GM12878 (cell line): ENCODE results near the gene TTC22. TPM values are rescaled to one million over a fixed set of nuclear protein-coding genes. Genes with fewer than 3 reads are reported as not detected.

Experiments
- ATAC-seq: fragments of 200-7000 bp; cut with Tn5 transposase; 3 replicates; pipeline ENCODE4 v1.9.1; 2020; ENCODE audit warnings: mild to moderate bottlenecking, moderate library complexity
- BruUV-seq: library from RNA; stranded (reverse); fragments of 400-500 nt; replicated peaks from 2 replicates; lab custom pipeline; 2021; lab: Mats Ljungman, UMichigan
- CTCF ChIA-PET: fragments of 300-600 bp; sonication (Branson Sonifier 250); formaldehyde crosslinking; extraction: SDS; loops from one replicate; lab custom pipeline; 2021; ENCODE audit warnings: inconsistent platforms; lab: Yijun Ruan, JAX
- POLR2A ChIA-PET: fragments of 350-600 bp; formaldehyde crosslinking; extraction: SDS; loops from one replicate; lab custom pipeline; 2021; ENCODE audit warnings: inconsistent platforms; lab: Charles Lee
- RAD21 ChIA-PET: fragments of 300-600 bp; sonication (Branson Sonifier 250); formaldehyde crosslinking; loops from one replicate; lab custom pipeline; 2023; ENCODE audit warnings: antibody characterized with exemption; ENCODE audit not compliant: unreplicated experiment; lab: Charles Lee
- SMC1A ChIA-PET: fragments of 300-600 bp; sonication (Branson Sonifier 250); formaldehyde crosslinking; loops from one replicate; lab custom pipeline; 2023; ENCODE audit not compliant: unreplicated experiment, uncharacterized antibody; lab: Charles Lee
- DNase-seq: peaks from one replicate; pipeline ENCODE4 v3.0.0-alpha.2; 2011; ENCODE audit warnings: low read depth, low spot score
- FAIRE-seq: peaks from 3 replicates; lab custom pipeline; 2011; peaks lifted over from hg19 to GRCh38; lab: Jason Lieb, UNC
- H2AFZ ChIP-seq: 2 replicates; pipeline ENCODE4 v1.6.0; 2011; ENCODE audit warnings: low read depth, low read length, control low read depth; ENCODE audit not compliant: control insufficient read depth
- H3K27ac ChIP-seq: 2 replicates; pipeline ENCODE4 v1.5.1; 2011; ENCODE audit warnings: control low read depth; ENCODE audit not compliant: control insufficient read depth, insufficient read depth
- H3K27me3 ChIP-seq, 2 experiments: replicated peaks in 1 of 2; 2 replicates each; pipeline versions ENCODE4 v1.6.0 to v1.6.1; 2011; ENCODE audit warnings: low read length in 1 of 2; ENCODE audit not compliant: control insufficient read depth in 2 of 2, insufficient read depth in 2 of 2
- H3K36me3 ChIP-seq, 2 experiments: 2 replicates each; pipeline ENCODE4 v1.5.1; 2011; ENCODE audit warnings: low read length in 1 of 2; ENCODE audit not compliant: control insufficient read depth in 2 of 2, insufficient read depth in 2 of 2
- H3K4me1 ChIP-seq: 2 replicates; pipeline ENCODE4 v1.6.1; 2011; ENCODE audit warnings: mild to moderate bottlenecking, low read length, moderate library complexity, mixed read lengths; ENCODE audit not compliant: control insufficient read depth, insufficient read depth
- H3K4me2 ChIP-seq: 2 replicates; pipeline ENCODE4 v1.6.0; 2011; ENCODE audit warnings: control low read depth; ENCODE audit not compliant: control insufficient read depth, insufficient read depth
- H3K4me3 ChIP-seq: fragments of 200-600 bp; sonication (generic); 2 replicates; pipeline ENCODE4 v1.5.1; 2016
- H3K79me2 ChIP-seq: 2 replicates; pipeline ENCODE4 v1.6.0; 2011; ENCODE audit warnings: low read length; ENCODE audit not compliant: control insufficient read depth, insufficient read depth
- H3K9ac ChIP-seq: 2 replicates; pipeline ENCODE4 v1.8.0; 2011; ENCODE audit warnings: low read length, control low read depth, mixed read lengths; ENCODE audit not compliant: control insufficient read depth, insufficient read depth
- H3K9me3 ChIP-seq: replicated peaks from 3 replicates; pipeline ENCODE4 v1.5.1; 2011; ENCODE audit warnings: mild to moderate bottlenecking, low read length; ENCODE audit not compliant: control insufficient read depth, insufficient read depth
- H4K20me1 ChIP-seq: 2 replicates; pipeline ENCODE4 v1.6.0; 2011; ENCODE audit not compliant: control insufficient read depth, insufficient read depth
- EZH2 ChIP-seq: IDR thresholded peaks from 2 replicates; pipeline ENCODE4 v1.6.1; 2012; ENCODE audit warnings: low read depth, mild to moderate bottlenecking, control low read depth, inconsistent platforms, low read length, borderline replicate concordance; ENCODE audit not compliant: control insufficient read depth
- KLF5 ChIP-seq: fragments of 450-650 bp; IDR thresholded peaks from 2 replicates; pipeline ENCODE4 v1.6.1; 2014; ENCODE audit warnings: mild to moderate bottlenecking; ENCODE audit not compliant: partially characterized antibody
- MLLT1 ChIP-seq: fragments of 450-650 bp; IDR thresholded peaks from 2 replicates; pipeline ENCODE4 v1.6.1; 2016; ENCODE audit warnings: mild to moderate bottlenecking
- POLR2AphosphoS2 ChIP-seq: IDR thresholded peaks from 2 replicates; pipeline ENCODE4 v1.6.1; 2011; ENCODE audit warnings: low read depth, mild to moderate bottlenecking, low read length, improper control_type of control experiment, moderate library complexity
- RAD21 ChIP-seq: IDR thresholded peaks from 2 replicates; pipeline ENCODE4 v1.6.1; 2011; ENCODE audit warnings: mild to moderate bottlenecking, low read depth, low read length, moderate library complexity; ENCODE audit not compliant: insufficient read depth
- RB1 ChIP-seq: fragments of 450-650 bp; formaldehyde crosslinking; IDR thresholded peaks from 2 replicates; pipeline ENCODE4 v1.6.1; 2017; ENCODE audit warnings: mild to moderate bottlenecking, borderline replicate concordance
- YBX1 ChIP-seq: fragments of 450-650 bp; IDR thresholded peaks from 2 replicates; pipeline ENCODE4 v1.6.1; 2016; ENCODE audit warnings: antibody characterized with exemption
- ZNF207 ChIP-seq: fragments of 450-650 bp; IDR thresholded peaks from 2 replicates; pipeline ENCODE4 v1.6.1; 2014; ENCODE audit warnings: antibody characterized with exemption, mild to moderate bottlenecking, borderline replicate concordance
- ZZZ3 ChIP-seq: IDR thresholded peaks from 2 replicates; pipeline ENCODE4 v1.6.1; 2011; ENCODE audit warnings: low read depth; ENCODE audit not compliant: control insufficient read depth, insufficient read length
- whole genome bisulfite sequencing: methylation state at CpG from one replicate; pipeline ENCODE4 v1.1.6; 2016; ENCODE audit warnings: low lambda C conversion rate; ENCODE audit not compliant: insufficient replicate concordance, insufficient coverage; ENCODE audit errors: missing lambda C conversion rate; 5-methylcytosine and 5-hydroxymethylcytosine counted together
- in situ Hi-C: fragments of 300-500 bp; cut with MboI; formaldehyde crosslinking; loops from 9 replicates; pipeline ENCODE4 v1.14.3; 2018; ENCODE audit warnings: mixed read lengths
- intact Hi-C: fragments of 100-400 bp; cut with micrococcal nuclease; formaldehyde crosslinking; loops from one replicate; pipeline ENCODE4 v1.14.2; 2022; ENCODE audit not compliant: unreplicated experiment
- polyA plus RNA-seq, 11 experiments: library from polyadenylated mRNA; depleted of rRNA in 4 of 11; unstranded in 6 of 11; stranded (reverse) in 5 of 11; fragments of >200 nt; fragmentation: Nextera tagmentation in 4 of 11; fragmentation: Illumina TruSeq in 1 of 11; extraction: Ambion mirVana in 4 of 11; extraction: Trizol in 1 of 11; gene quantifications; 1 replicate in 1 of 11; 2 replicates in 10 of 11; pipeline versions ENCODE4 v1.2.1 to v1.2.3, GENCODE V29; 2011 to 2016; ENCODE audit warnings: inconsistent platforms in 2 of 11, missing spikeins in 2 of 11, low read depth in 1 of 11
- total RNA-seq, 4 experiments: library from RNA; depleted of rRNA in 3 of 4; stranded (reverse); fragments of >200 nt in 3 of 4; fragmentation: Illumina TruSeq in 1 of 4; extraction: Trizol in 1 of 4; gene quantifications; 2 replicates each; pipeline versions ENCODE4 v1.2.1 to v1.2.3, GENCODE V29; 2013 to 2021
- TF ChIP-seq, protein P1 (sequence below): fragments of 450-650 bp; IDR thresholded peaks from 2 replicates; pipeline ENCODE4 v1.6.1; 2017; ENCODE audit warnings: mild to moderate bottlenecking, moderate library complexity

TTC22 gene
- total and polyA plus RNA-seq, 10 of the 15 experiments (the other 5 are each of a cell fraction or from before 2014, with no cell fraction given) = 0.64 to 5.1 (median 1.9) TPM

DNA sequence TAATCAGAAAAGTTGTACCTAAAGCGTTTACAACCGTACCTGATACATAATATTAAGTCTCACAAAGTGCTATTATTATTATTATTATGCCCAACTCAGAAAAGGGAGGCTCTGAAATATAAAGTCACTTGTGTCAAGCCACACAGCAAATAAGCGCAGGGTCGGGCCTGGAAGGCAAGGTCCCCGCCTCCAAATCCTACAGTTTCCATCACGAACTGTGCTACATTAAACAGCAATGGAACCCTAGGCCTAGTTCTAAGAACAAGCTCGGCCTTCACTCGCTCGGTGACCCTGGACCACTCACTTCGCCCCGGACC lies 37.3 kb downstream of the TTC22 start:
- CTCF ChIA-PET = interaction anchor here (0.7 to 8.9 kb wide), 4 partner anchors 8 to 42 kb away, joined by 3 to 60 read pairs (median 4); partner anchors contain the start of gene TTC22
- Histone ChIP-seq H2AFZ (peak overlapping the region; percentile 46), H3K36me3 (peaks cover 0 to under 1% of the 10 kb centered on the region in 2 experiments; a peak in 1 of 4 replicates), H3K27me3 (no peaks in the 10 kb centered on the region), H3K9ac (peak overlapping the region; percentile 92), H3K4me1 (peaks cover 9% of the 10 kb centered on the region), H3K4me3 (peak overlapping the region; percentile 99), H3K79me2 (peaks cover 17% of the 10 kb centered on the region), H3K4me2 (peak overlapping the region; percentile 82), H3K27ac (peak overlapping the region; percentile 71), H4K20me1 (no peaks in the 10 kb centered on the region), H3K9me3 (no peaks in the 10 kb centered on the region)
- DNase-seq (no peak), FAIRE-seq (no peak), ATAC-seq (peak; percentile 13)
- WGBS = 14% methylated on average over 11 of the region's 11 CpGs
- TSS peak; percentile 93 for BruUV-seq
- TF ChIP-seq EZH2 = no peak
- no peak for TF ChIP-seq RB1
- 0 out of 2 replicates have a peak, but pooled peaks have one; percentile 16 for TF ChIP-seq POLR2AphosphoS2
- in situ Hi-C loops (no loop called here), intact Hi-C loops (loop anchor here (2.0 kb wide), 2 partner anchors 37 to 49 kb away; partner anchors contain the start of genes TTC22 and TTC4)
- RAD21 ChIA-PET = no interaction called here
- POLR2A ChIA-PET = no interaction called here
- SMC1A ChIA-PET = no interaction called here

- in situ Hi-C loops = no loop called here
- Histone ChIP-seq H3K9me3 (no peaks in the 10 kb centered on the region), H4K20me1 (no peaks in the 10 kb centered on the region), H3K27ac (no peak overlapping the region), H3K36me3 (peaks cover 2 to 7% of the 10 kb centered on the region in 2 experiments; a peak in 3 of 4 replicates), H3K4me3 (no peak overlapping the region), H3K4me2 (no peak overlapping the region), H3K27me3 (no peaks in the 10 kb centered on the region), H3K4me1 (no peaks in the 10 kb centered on the region), H2AFZ (no peak overlapping the region), H3K79me2 (peaks cover 12% of the 10 kb centered on the region), H3K9ac (no peak overlapping the region)
- WGBS = 97% methylated on average over 20 of the region's 20 CpGs
- BruUV-seq = no TSS peak
- DNase-seq = no peak
- intact Hi-C loops = no loop called here
- ATAC-seq = no peak
- ChIA-PET CTCF (no interaction called here), RAD21 (no interaction called here), SMC1A (interaction anchor here (1.4 kb wide), 1 partner anchor 24 kb away, joined by 3 read pairs; no protein-coding TSS in a partner anchor), POLR2A (no interaction called here)
- no peak for FAIRE-seq
- TF ChIP-seq ZNF207 (no peak), YBX1 (no peak), RAD21 (no peak), ZZZ3 (no peak), MLLT1 (no peak), KLF5 (no peak)
- TF ChIP-seq, protein P1, sequence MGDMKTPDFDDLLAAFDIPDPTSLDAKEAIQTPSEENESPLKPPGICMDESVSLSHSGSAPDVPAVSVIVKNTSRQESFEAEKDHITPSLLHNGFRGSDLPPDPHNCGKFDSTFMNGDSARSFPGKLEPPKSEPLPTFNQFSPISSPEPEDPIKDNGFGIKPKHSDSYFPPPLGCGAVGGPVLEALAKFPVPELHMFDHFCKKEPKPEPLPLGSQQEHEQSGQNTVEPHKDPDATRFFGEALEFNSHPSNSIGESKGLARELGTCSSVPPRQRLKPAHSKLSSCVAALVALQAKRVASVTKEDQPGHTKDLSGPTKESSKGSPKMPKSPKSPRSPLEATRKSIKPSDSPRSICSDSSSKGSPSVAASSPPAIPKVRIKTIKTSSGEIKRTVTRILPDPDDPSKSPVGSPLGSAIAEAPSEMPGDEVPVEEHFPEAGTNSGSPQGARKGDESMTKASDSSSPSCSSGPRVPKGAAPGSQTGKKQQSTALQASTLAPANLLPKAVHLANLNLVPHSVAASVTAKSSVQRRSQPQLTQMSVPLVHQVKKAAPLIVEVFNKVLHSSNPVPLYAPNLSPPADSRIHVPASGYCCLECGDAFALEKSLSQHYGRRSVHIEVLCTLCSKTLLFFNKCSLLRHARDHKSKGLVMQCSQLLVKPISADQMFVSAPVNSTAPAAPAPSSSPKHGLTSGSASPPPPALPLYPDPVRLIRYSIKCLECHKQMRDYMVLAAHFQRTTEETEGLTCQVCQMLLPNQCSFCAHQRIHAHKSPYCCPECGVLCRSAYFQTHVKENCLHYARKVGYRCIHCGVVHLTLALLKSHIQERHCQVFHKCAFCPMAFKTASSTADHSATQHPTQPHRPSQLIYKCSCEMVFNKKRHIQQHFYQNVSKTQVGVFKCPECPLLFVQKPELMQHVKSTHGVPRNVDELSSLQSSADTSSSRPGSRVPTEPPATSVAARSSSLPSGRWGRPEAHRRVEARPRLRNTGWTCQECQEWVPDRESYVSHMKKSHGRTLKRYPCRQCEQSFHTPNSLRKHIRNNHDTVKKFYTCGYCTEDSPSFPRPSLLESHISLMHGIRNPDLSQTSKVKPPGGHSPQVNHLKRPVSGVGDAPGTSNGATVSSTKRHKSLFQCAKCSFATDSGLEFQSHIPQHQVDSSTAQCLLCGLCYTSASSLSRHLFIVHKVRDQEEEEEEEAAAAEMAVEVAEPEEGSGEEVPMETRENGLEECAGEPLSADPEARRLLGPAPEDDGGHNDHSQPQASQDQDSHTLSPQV = no peak
Observed at GRCh38 chr1:54758678-54759348, 42.3 kb downstream of the TTC22 start.
